Measurements from ENCODE around the gene CCDC85B. TPM values are rescaled to one million over a fixed set of nuclear protein-coding genes. Genes with fewer than 3 reads are reported as not detected.

CCDC85B gene
- total and polyA plus RNA-seq, 2 of the 8 experiments (the other 6 are each of a cell fraction or from before 2014, with no cell fraction given), result 19.8 to 30.8 TPM

GRCh38 chr11:65852508-65853245, 37.8 kb upstream of the CCDC85B start:
- ChIA-PET CTCF (ENCODE audit: partially characterized antibody) (interaction anchor here (0.7 to 15.2 kb wide), 25 partner anchors 9 to 198 kb away, joined by 3 to 283 read pairs (median 6); partner anchors contain the start of genes AP5B1, CCDC85B, CFL1 and CTSW), POLR2A (ENCODE audit: partially characterized antibody) (interaction anchor here (0.6 to 38.3 kb wide), 32 partner anchors 8 to 246 kb away, joined by 3 to 1071 read pairs (median 4); partner anchors contain the start of genes CCDC85B, CFL1, CTSW and EFEMP2)
- Histone ChIP-seq H3K79me1 (ENCODE audit: low read depth, low read length) (peaks cover 20% of the 10 kb centered on the region), H3K9ac (replicated peaks in 1 of 4; ENCODE audit: extremely low read depth in 1 of 4, low read depth in 3 of 4, low read length in 3 of 4) (no peak overlapping the region), H3K79me2 (ENCODE audit: control insufficient read depth in 1 of 2, insufficient read depth in 2 of 2, low read length in 2 of 2) (peaks cover 15 to 36% of the 10 kb centered on the region in 2 experiments), H3K18ac (ENCODE audit: extremely low read depth, low read length) (no peak overlapping the region; the same call in 1 of the 2 replicates), H3K56ac (replicated peaks; ENCODE audit: insufficient read length, low read depth, low read length) (no peak overlapping the region), H3K4me1 (replicated peaks in 1 of 4; ENCODE audit: control insufficient read depth in 3 of 4, insufficient read depth in 4 of 4, low read length in 3 of 4) (peaks cover 0 to 10% (median under 1%) of the 10 kb centered on the region in 4 experiments; a peak in 5 of 7 replicates), H3K4ac (replicated peaks; ENCODE audit: insufficient read length, low read depth, low read length) (no peak overlapping the region), H2BK5ac (ENCODE audit: low read depth, low read length) (0 out of 2 replicates have a peak overlapping the region, but pooled peaks have one; percentile 20), H3K4me3 (ENCODE audit: extremely low read depth in 1 of 4, insufficient read depth in 2 of 4, low read depth in 3 of 4, low read length in 4 of 4) (no peak overlapping the region), H3K27ac (ENCODE audit: low read depth, low read length) (no peak overlapping the region), H3K23ac (ENCODE audit: insufficient read length) (no peak overlapping the region), H3K14ac (ENCODE audit: insufficient read length) (no peak overlapping the region), H3K27me3 (replicated peaks in 1 of 4; ENCODE audit: control insufficient read depth in 3 of 4, extremely low read depth in 1 of 4, insufficient read depth in 3 of 4, low read length in 3 of 4) (no peaks in the 10 kb centered on the region; a peak in 1 of 7 replicates), H4K91ac (replicated peaks; ENCODE audit: insufficient read length, low read length) (no peak overlapping the region), H2BK15ac (ENCODE audit: low read length) (no peak overlapping the region), H2BK120ac (replicated peaks; ENCODE audit: low read depth, low read length) (no peak overlapping the region), H4K5ac (ENCODE audit: insufficient read length, low read depth, low read length) (no peak overlapping the region), H3K9me3 (ENCODE audit: insufficient read depth in 2 of 2, low read depth in 1 of 2, low read length in 1 of 2) (peaks cover 7 to 10% of the 10 kb centered on the region in 2 experiments; a peak in 2 of 4 replicates), H3K36me3 (ENCODE audit: control insufficient read depth in 2 of 4, insufficient read depth in 4 of 4, low read length in 3 of 4) (peaks cover 17 to 34% (median 31%) of the 10 kb centered on the region in 4 experiments), H4K20me1 (replicated peaks in 1 of 2; ENCODE audit: control insufficient read depth in 1 of 2, insufficient read depth in 2 of 2, low read length in 2 of 2) (peaks cover 29 to 30% of the 10 kb centered on the region in 2 experiments), H2AK5ac (ENCODE audit: low read depth, low read length) (no peak overlapping the region), H2BK12ac (ENCODE audit: low read depth, low read length) (no peak overlapping the region), H4K8ac (ENCODE audit: extremely low read depth, insufficient read depth, low read length) (no peak overlapping the region), H2AFZ (ENCODE audit: low read length) (no peak overlapping the region), H2BK20ac (ENCODE audit: low read length) (no peak overlapping the region), H3K4me2 (ENCODE audit: insufficient read depth in 1 of 2, low read depth in 2 of 2, low read length in 2 of 2) (no peak overlapping the region), H3K23me2 (ENCODE audit: low read depth, low read length) (peaks cover 3% of the 10 kb centered on the region; the same call in 1 of the 2 replicates)
- DNase-seq (ENCODE audit: low read depth in 1 of 2, low spot score in 2 of 2) (no peak), FAIRE-seq (no peak)
- WGBS, 2 experiments (ENCODE audit: extremely low coverage in 1 of 2, insufficient coverage in 1 of 2, insufficient read length in 1 of 2, insufficient replicate concordance in 2 of 2, low coverage in 1 of 2, low lambda C conversion rate in 2 of 2, missing lambda C conversion rate in 1 of 2), result 97% methylated on average over 24 of the region's 33 CpGs; no CpG with 5 or more reads in 1 of the 2 experiments
- peak; percentile 81 for TF ChIP-seq POLR2AphosphoS5 (IDR thresholded peaks at IDR 0.05; ENCODE audit: low read depth, low read length)
- peak; percentile 25; the same call in 1 of the 2 replicates for TF ChIP-seq CHD2 (IDR thresholded peaks at IDR 0.05; ENCODE audit: low read length)
- TF ChIP-seq KDM4A (IDR thresholded peaks at IDR 0.05; ENCODE audit: low read depth, low read length, severe bottlenecking), result no peak
- no peak for TF ChIP-seq SUZ12 (IDR thresholded peaks at IDR 0.05; ENCODE audit: low read length)
- no peak for TF ChIP-seq RXRA (IDR thresholded peaks at IDR 0.05; ENCODE audit: insufficient read depth, low read depth, low read length)

Data from H1 (cell line).